WTC11 (cell line): Measurements from ENCODE around the gene RTCB. TPM values are rescaled to one million over a fixed set of nuclear protein-coding genes. Genes with fewer than 3 reads are reported as not detected.
A peak's percentile ranks its signal among the peaks of the same experiment; 100 is the strongest.

Experiments used
- ATAC-seq: fragments of 200-7000 bp; cut with Tn5 transposase; 2 replicates; pipeline ENCODE4 v1.10.0; 2021; ENCODE audit warnings: mild to moderate bottlenecking, moderate library complexity
- CTCF ChIA-PET: fragments of 300-600 bp; sonication (Branson Sonifier 250); formaldehyde crosslinking; loops from one replicate; lab custom pipeline; 2021; ENCODE audit warnings: antibody characterized with exemption; lab: Charles Lee
- POLR2A ChIA-PET: fragments of 350-600 bp; sonication (Branson Sonifier 250); formaldehyde crosslinking; loops from one replicate; lab custom pipeline; 2021; ENCODE audit warnings: antibody characterized with exemption; lab: Charles Lee
- DNase-seq: peaks from one replicate; pipeline ENCODE4 v3.0.0; 2021; ENCODE audit warnings: low spot score
- H3K27ac Mint-ChIP-seq: 2 replicates; pipeline ENCODE4 v1.8.0; 2021; ENCODE audit warnings: mixed read lengths
- H3K27me3 Mint-ChIP-seq: 2 replicates; pipeline ENCODE4 v1.8.0; 2021; ENCODE audit warnings: low read depth, mild to moderate bottlenecking, moderate library complexity, mixed read lengths
- H3K36me3 Mint-ChIP-seq: 2 replicates; pipeline ENCODE4 v1.8.0; 2021; ENCODE audit warnings: mixed read lengths
- H3K4me1 Mint-ChIP-seq: 2 replicates; pipeline ENCODE4 v1.8.0; 2022; ENCODE audit warnings: mixed read lengths
- H3K4me3 Mint-ChIP-seq: 2 replicates; pipeline ENCODE4 v1.8.0; 2021; ENCODE audit warnings: mild to moderate bottlenecking, moderate library complexity, mixed read lengths
- H3K9me3 Mint-ChIP-seq: 2 replicates; pipeline ENCODE4 v1.8.0; 2021; ENCODE audit warnings: mixed read lengths
- EMX1 ChIP-seq: fragments of 250-450 bp; sonication (Bioruptor Pico); IDR thresholded peaks from 2 replicates; pipeline ENCODE4 v1.8.0; 2021; ENCODE audit warnings: mild to moderate bottlenecking
- GTF2I ChIP-seq: fragments of 250-450 bp; sonication (Bioruptor Pico); conservative IDR thresholded peaks from 2 replicates; pipeline ENCODE4 v1.4.0; 2021; ENCODE audit warnings: mild to moderate bottlenecking
- JUN ChIP-seq: sonication (generic); formaldehyde crosslinking; IDR thresholded peaks from 2 replicates; pipeline ENCODE4 v1.8.0; 2023; ENCODE audit warnings: mild to moderate bottlenecking, missing genetic modification reagents
- NR3C1 ChIP-seq: sonication (generic); formaldehyde crosslinking; conservative IDR thresholded peaks from 2 replicates; pipeline ENCODE4 v1.8.1; 2023; ENCODE audit warnings: low read depth, mild to moderate bottlenecking, missing genetic modification reagents
- TCF7 ChIP-seq: sonication (generic); formaldehyde crosslinking; IDR thresholded peaks from 2 replicates; pipeline ENCODE4 v1.8.0; 2022; ENCODE audit warnings: mild to moderate bottlenecking, low read depth, missing genetic modification reagents, moderate library complexity
- TP53 ChIP-seq: sonication (generic); formaldehyde crosslinking; IDR thresholded peaks from 2 replicates; pipeline ENCODE4 v1.8.1; 2023; ENCODE audit warnings: mild to moderate bottlenecking, missing genetic modification reagents
- total RNA-seq: library from RNA; stranded (reverse); gene quantifications from 3 replicates; pipeline ENCODE4 v1.2.3, GENCODE V29; 2021
- TF ChIP-seq, protein P1 (sequence below): fragments of 250-450 bp; sonication (Bioruptor Pico); IDR thresholded peaks from 2 replicates; pipeline ENCODE4 v1.9.0; 2021; ENCODE audit warnings: mild to moderate bottlenecking
- TF ChIP-seq, protein P2 (sequence below): sonication (generic); formaldehyde crosslinking; IDR thresholded peaks from 2 replicates; pipeline ENCODE4 v1.8.0; 2022; ENCODE audit warnings: mild to moderate bottlenecking, missing genetic modification reagents

RTCB gene
- total RNA-seq, 1 experiment from 2014 or later = 106 TPM

DNA sequence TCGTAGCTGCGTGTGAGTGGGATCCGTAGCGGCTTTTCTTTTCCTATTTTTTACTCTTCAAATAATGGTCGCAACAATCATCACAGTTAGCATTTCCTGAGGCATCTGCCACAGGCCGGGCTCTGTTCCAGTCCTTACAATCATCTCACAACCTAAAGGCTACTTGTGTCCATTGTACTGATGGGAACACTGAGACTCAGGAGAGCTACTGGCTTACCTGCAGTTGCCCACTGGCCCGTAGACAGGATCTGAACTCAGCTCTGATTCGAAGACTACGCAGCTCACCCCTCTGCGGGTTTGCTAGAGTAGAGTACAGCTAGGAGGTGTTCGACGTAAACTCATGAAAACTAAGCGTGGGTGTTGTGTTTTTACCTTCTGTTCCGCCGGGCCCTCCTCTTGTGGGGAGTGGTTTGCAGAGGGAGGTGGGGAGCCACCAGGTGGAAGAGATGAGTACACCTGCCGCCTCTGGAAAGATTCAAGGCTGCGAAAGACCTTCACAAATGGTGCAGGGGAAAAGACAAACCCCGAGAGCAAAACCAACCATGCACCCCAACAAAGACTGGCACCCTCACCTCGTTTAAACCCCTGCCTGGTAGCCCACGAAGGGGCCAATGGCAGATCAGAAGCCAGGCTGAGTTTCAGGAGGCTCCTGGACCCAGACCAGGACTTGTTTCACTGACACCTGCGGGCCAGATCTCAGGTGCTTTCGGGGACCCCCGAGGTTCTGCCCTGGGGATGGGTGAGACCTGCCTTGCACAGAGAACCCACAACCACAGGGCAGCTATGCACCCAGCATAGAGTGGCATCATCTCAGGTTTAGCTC, 72.6 kb downstream of the RTCB start:
- POLR2A ChIA-PET = interaction anchor here (1.9 kb wide), 1 partner anchor 14 kb away, joined by 3 read pairs; no protein-coding TSS in a partner anchor
- no peak for DNase-seq
- TF ChIP-seq, protein P1, sequence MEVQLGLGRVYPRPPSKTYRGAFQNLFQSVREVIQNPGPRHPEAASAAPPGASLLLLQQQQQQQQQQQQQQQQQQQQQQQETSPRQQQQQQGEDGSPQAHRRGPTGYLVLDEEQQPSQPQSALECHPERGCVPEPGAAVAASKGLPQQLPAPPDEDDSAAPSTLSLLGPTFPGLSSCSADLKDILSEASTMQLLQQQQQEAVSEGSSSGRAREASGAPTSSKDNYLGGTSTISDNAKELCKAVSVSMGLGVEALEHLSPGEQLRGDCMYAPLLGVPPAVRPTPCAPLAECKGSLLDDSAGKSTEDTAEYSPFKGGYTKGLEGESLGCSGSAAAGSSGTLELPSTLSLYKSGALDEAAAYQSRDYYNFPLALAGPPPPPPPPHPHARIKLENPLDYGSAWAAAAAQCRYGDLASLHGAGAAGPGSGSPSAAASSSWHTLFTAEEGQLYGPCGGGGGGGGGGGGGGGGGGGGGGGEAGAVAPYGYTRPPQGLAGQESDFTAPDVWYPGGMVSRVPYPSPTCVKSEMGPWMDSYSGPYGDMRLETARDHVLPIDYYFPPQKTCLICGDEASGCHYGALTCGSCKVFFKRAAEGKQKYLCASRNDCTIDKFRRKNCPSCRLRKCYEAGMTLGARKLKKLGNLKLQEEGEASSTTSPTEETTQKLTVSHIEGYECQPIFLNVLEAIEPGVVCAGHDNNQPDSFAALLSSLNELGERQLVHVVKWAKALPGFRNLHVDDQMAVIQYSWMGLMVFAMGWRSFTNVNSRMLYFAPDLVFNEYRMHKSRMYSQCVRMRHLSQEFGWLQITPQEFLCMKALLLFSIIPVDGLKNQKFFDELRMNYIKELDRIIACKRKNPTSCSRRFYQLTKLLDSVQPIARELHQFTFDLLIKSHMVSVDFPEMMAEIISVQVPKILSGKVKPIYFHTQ (CRISPR knock-in tag) = no peak
- TF ChIP-seq GTF2I = peak; percentile 52; the same call in 1 of the 2 replicates
- TF ChIP-seq, protein P2, sequence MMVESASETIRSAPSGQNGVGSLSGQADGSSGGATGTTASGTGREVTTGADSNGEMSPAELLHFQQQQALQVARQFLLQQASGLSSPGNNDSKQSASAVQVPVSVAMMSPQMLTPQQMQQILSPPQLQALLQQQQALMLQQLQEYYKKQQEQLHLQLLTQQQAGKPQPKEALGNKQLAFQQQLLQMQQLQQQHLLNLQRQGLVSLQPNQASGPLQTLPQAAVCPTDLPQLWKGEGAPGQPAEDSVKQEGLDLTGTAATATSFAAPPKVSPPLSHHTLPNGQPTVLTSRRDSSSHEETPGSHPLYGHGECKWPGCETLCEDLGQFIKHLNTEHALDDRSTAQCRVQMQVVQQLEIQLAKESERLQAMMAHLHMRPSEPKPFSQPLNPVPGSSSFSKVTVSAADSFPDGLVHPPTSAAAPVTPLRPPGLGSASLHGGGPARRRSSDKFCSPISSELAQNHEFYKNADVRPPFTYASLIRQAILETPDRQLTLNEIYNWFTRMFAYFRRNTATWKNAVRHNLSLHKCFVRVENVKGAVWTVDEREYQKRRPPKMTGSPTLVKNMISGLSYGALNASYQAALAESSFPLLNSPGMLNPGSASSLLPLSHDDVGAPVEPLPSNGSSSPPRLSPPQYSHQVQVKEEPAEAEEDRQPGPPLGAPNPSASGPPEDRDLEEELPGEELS (CRISPR knock-in tag) = no peak
- no peak for TF ChIP-seq JUN (CRISPR knock-in tag)
- TF ChIP-seq TCF7 = no peak
- CTCF ChIA-PET = interaction anchor here (1.0 to 1.7 kb wide), 2 partner anchors 73 to 369 kb away, joined by 3 to 9 read pairs; no protein-coding TSS in a partner anchor
- Mint-ChIP-seq H3K27me3 (peaks cover 25% of the 10 kb centered on the region), H3K4me1 (peaks cover 35% of the 10 kb centered on the region), H3K27ac (no peak overlapping the region), H3K4me3 (no peak overlapping the region), H3K9me3 (no peaks in the 10 kb centered on the region), H3K36me3 (no peaks in the 10 kb centered on the region)
- ATAC-seq = peak; percentile 31; the same call in 1 of the 2 replicates

DNA sequence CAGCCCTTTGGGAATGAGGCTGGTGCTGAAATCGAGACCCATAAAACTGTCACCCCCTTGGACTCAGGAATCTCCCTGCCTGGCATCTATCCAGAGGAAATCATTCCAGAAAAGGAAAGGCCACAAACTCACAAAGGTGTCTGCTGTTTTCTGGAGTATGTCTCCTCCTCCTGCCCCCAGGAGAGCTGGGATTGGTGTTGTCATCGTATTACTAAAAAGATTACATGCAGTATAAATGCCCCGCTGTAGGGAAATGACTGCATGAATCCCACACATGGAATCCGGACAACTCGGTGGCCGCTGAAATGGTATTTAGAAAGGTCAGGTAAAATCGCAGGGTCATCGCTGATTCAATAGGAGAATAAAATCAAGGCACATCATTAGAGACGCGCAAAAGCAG, 73.3 kb downstream of the RTCB start:
- Mint-ChIP-seq H3K4me1 (peaks cover 36% of the 10 kb centered on the region), H3K9me3 (no peaks in the 10 kb centered on the region), H3K36me3 (no peaks in the 10 kb centered on the region), H3K27ac (no peak overlapping the region), H3K27me3 (peaks cover 27% of the 10 kb centered on the region), H3K4me3 (no peak overlapping the region)
- ChIA-PET CTCF (interaction anchor here (1.7 kb wide), 1 partner anchor 72 kb away, joined by 9 read pairs; no protein-coding TSS in a partner anchor), POLR2A (no interaction called here)
- ATAC-seq = no peak
- TF ChIP-seq NR3C1 (CRISPR knock-in tag) (no peak), EMX1 (CRISPR knock-in tag) (no peak), TP53 (CRISPR knock-in tag) (no peak)
- DNase-seq = no peak

Other genes with a start within 250 kb of the RTCB start
- 0.39 to 0.48 TPM (median 0.41 TPM) in 3 replicates for gene RFPL2, start 207.2 kb downstream of the RTCB start, total RNA-seq
- gene SLC5A4, start 156.9 kb downstream of the RTCB start, total RNA-seq = 0.09 to 0.37 TPM (median 0.22 TPM) in 3 replicates
- gene RFPL3, start 54.4 kb downstream of the RTCB start, total RNA-seq = 0.16 TPM in 1 of 3 replicates, not detected in the others
- not detected in 3 replicates for gene BPIFC, start 52.2 kb upstream of the RTCB start, total RNA-seq
- 59.4 to 64.0 TPM (median 60.7 TPM) in 3 replicates for gene FBXO7, start 62.6 kb upstream of the RTCB start, total RNA-seq